GM23338 (cell line): Measurements from ENCODE around the gene GIMAP5.

Source experiments
- CTCF ChIP-seq, 2 experiments: fragments of 200-600 bp in 1 of 2; sonication (generic) in 1 of 2; conservative IDR thresholded peaks; 2 replicates each; pipeline versions ENCODE4 v1.5.1 to v1.6.1; 2016 to 2017; ENCODE audit warnings: antibody characterized with exemption in 2 of 2, low read depth in 2 of 2, mild to moderate bottlenecking in 2 of 2, moderate library complexity in 1 of 2
- EZH2 ChIP-seq: fragments of 200-600 bp; sonication (generic); IDR thresholded peaks from one replicate; pipeline ENCODE4 v1.8.0; 2017; ENCODE audit warnings: antibody characterized with exemption, mild to moderate bottlenecking, low read depth; ENCODE audit not compliant: unreplicated experiment
- EZH2phosphoT487 ChIP-seq: fragments of 200-600 bp; sonication (generic); IDR thresholded peaks from one replicate; pipeline ENCODE4 v1.8.1; 2018; ENCODE audit warnings: antibody characterized with exemption; ENCODE audit not compliant: unreplicated experiment
- JUNB ChIP-seq: IDR thresholded peaks from one replicate; pipeline ENCODE4 v1.6.1; 2016; ENCODE audit warnings: antibody characterized with exemption; ENCODE audit not compliant: unreplicated experiment
- POLR2AphosphoS5 ChIP-seq: IDR thresholded peaks from 2 replicates; pipeline ENCODE4 v1.6.1; 2016; ENCODE audit warnings: antibody characterized with exemption, low read depth
- ZNF331 ChIP-seq: fragments of 250-450 bp; sonication (Bioruptor Pico); IDR thresholded peaks from 2 replicates; pipeline ENCODE4 v1.5.0; 2020; ENCODE audit warnings: low read depth, mild to moderate bottlenecking, moderate library complexity
- TF ChIP-seq, protein P1 (sequence below): IDR thresholded peaks from one replicate; pipeline ENCODE4 v1.6.1; 2018; ENCODE audit warnings: antibody characterized with exemption; ENCODE audit not compliant: unreplicated experiment

- no peak for TF ChIP-seq CTCF (conservative IDR thresholded peaks at IDR 0.05; ENCODE audit: low read depth in 2 of 2)
- TF ChIP-seq EZH2: no peak
- TF ChIP-seq JUNB: no peak
- TF ChIP-seq, protein P1, sequence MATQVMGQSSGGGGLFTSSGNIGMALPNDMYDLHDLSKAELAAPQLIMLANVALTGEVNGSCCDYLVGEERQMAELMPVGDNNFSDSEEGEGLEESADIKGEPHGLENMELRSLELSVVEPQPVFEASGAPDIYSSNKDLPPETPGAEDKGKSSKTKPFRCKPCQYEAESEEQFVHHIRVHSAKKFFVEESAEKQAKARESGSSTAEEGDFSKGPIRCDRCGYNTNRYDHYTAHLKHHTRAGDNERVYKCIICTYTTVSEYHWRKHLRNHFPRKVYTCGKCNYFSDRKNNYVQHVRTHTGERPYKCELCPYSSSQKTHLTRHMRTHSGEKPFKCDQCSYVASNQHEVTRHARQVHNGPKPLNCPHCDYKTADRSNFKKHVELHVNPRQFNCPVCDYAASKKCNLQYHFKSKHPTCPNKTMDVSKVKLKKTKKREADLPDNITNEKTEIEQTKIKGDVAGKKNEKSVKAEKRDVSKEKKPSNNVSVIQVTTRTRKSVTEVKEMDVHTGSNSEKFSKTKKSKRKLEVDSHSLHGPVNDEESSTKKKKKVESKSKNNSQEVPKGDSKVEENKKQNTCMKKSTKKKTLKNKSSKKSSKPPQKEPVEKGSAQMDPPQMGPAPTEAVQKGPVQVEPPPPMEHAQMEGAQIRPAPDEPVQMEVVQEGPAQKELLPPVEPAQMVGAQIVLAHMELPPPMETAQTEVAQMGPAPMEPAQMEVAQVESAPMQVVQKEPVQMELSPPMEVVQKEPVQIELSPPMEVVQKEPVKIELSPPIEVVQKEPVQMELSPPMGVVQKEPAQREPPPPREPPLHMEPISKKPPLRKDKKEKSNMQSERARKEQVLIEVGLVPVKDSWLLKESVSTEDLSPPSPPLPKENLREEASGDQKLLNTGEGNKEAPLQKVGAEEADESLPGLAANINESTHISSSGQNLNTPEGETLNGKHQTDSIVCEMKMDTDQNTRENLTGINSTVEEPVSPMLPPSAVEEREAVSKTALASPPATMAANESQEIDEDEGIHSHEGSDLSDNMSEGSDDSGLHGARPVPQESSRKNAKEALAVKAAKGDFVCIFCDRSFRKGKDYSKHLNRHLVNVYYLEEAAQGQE: no peak
- TF ChIP-seq ZNF331 (CRISPR knock-in tag): no peak
- no peak for TF ChIP-seq POLR2AphosphoS5
- no peak for TF ChIP-seq EZH2phosphoT487
Observed at GRCh38 chr7:150721970-150722373, 15.2 kb upstream of the GIMAP5 start.
